HG03442 (cell line): ENCODE measurements around the gene PFKL.
"Not testable (repeated sequence)": the region's sequence is repeated elsewhere in the genome, so short reads cannot be mapped to it uniquely, and the experiment has no call there.

ENCODE experiments used
- ATAC-seq: cut with Tn5 transposase; IDR thresholded peaks from one replicate; pipeline ENCODE4 v1.9.1; 2021; ENCODE audit warnings: mild to moderate bottlenecking, moderate library complexity; ENCODE audit not compliant: unreplicated experiment

PFKL gene

DNA sequence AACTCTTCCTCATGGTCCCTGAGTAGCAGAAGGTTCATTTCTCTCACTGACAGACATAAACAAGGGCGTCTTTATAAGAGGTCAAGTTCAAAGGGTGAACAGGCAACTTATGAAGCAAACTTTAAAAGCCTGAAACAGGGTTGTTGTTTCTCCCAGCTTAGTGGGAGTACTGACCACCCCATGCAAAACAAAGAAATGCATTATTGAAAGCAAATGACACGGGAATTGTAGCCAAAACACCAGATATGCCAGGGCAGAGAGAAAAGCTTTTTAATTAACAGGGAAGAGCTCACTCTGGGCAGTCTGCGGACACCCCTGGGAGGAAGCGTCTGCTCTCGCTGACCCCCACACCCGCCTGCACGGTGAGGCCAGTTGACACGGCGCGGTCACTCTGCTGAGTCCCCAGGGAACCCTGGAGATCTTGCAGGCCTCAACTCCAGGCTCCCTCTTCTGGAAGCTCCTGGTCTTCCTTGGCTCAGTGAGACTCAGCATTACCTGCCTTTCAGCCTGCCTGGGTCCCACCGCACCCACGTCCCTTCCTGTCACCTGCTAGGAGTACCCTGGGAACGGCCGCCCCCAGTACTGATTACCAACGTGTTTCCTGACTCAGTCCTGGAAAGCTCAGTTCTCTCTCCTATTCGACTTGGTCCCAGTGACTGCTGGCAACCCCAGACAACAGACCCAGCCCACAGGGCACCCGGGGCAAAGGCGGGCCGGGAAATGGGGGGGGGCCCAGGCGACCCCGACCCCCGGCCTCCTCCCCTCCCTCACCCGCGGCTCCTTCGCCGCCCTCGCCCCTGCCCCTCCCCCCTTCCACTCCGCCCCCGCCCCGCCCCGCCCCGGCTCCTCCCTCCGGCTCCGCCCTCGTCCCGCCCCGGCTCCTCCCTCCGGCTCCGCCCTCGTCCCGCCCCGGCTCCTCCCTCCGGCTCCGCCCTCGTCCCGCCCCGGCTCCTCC lies 38.4 kb downstream of the PFKL start:
- ATAC-seq: no peak

DNA sequence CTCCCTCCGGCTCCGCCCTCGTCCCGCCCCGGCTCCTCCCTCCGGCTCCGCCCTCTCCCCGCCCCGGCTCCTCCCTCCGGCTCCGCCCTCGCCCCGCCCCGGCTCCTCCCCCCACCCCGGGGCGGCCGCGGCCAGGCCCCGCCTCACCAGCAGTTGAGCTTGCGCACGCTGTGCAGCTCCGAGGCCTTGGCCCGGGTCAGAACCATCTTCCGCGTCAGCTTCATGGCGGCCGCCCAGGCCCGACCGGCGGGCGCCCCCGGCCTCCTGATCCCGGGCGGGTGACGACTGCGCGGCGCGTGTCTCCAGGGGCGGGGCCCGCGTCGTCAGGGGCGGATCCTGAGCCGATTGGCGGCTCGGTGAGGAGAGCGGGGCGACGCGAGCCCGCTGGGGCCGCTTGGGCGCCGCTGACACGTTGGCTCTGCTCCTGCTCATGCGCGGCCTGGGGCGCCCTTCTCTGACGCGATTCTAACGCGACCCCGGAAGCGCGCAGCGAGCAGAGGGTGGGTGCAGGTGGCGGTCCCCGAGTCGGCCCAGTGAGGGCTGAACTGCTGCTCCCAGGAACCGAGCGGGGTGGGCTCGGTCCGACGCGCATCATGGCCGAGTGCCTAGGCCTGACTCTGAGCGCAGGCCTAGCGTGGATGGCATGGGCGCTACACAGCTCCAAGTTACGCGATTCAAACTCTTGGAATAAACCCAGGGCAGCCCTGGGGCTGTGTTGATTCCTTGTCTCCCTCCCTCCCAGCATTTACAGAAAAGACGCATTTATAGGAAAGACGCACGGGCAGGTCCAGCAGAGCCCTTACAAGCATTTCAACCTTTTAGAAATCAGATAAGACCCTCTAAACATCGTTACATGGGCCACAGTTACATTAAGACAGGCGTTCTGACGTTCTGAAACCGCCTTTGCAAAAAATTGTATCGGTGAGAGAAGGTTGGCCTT lies 39.4 kb downstream of the PFKL start, which contains the start of gene CFAP410:
CFAP410 (minus strand) TSS at position 420 of the 940 bp plus-strand sequence; CDS start at position 224, 196 bp downstream.
- peak; percentile 85 for ATAC-seq

DNA sequence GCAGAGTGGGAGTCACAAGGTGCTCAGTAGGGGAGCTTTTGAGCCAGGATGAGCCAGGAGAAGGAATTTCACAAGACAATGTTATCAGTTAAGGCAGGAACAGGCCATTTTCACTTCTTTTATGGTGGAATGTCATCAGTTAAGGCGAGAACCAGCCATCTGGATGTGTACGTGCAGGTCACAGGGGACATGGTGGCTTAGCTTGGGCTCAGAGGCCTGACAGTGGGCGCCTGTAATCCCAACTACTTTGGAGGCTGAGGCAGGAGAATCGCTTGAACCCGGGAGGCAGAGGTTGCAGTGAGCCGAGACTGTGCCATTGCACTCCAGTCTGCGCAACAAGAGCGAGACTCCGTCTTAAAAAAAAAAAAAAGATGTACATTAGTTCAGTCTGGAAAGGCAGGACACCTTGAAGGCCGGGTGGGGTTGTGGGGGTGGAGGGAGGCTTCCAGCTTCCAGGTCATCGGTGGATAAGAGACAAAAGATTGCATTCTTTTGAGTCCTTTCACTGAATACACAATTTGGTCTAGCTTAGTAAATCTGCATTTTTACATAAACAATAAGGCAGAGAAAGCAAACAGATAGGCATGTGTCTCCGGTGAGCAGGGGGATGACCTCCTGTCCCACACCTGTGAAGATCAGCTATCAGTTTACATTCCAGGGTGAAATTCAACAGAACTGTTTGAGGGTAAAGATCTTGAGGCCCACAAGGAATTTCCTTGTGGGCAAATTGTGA lies 42.0 kb downstream of the PFKL start:
- ATAC-seq: not testable (repeated sequence)

DNA sequence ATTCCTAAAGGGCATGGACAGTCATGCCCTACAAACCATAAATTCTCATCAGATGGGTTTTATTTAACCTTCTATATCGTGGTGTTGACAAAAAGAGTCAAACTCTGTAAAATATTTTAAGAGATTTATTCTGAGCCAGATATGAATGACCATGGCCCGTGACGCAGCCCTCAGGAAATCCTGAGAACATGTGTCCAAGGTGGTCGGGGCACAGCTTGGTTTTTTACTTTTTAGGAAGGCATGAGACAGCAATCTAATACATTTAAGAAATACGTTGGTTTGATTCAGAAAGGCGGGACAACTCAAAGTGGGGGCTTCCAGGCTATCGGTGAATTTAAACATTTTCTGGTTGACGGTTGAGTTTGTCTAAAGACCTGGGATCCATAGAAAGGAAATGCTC lies 43.1 kb downstream of the PFKL start:
- not testable (repeated sequence) for ATAC-seq

DNA sequence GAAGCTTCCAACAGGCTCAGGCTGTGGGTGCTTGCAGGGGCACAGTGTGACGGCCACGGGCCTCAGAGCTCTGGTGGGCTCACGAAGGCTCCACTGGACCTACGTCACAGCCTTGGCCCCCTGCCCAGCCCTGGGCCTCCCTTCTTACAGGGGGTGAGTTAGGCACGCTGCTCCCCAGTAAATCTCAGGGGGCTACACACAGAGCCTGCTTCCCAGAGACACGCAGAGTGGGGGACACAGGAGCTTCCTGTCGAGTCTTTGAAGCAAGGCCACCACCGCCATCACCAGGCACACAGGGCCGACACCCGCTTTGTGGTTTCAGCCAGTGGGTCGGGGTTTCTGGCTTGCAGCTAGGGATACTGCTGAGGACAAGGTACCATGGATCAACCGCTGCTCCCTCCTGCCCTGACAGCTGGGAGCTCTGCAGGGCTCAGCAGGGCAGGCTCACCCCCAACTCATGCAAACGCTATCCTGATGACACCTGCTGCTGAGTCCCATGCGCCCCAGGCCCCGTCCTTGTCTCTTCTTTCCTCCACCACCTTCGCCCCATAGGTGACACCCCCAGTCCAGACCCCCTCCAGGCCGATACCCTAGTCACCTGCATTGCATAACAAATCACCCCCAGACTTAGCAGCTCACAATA lies 44.8 kb downstream of the PFKL start:
- ATAC-seq: no peak

DNA sequence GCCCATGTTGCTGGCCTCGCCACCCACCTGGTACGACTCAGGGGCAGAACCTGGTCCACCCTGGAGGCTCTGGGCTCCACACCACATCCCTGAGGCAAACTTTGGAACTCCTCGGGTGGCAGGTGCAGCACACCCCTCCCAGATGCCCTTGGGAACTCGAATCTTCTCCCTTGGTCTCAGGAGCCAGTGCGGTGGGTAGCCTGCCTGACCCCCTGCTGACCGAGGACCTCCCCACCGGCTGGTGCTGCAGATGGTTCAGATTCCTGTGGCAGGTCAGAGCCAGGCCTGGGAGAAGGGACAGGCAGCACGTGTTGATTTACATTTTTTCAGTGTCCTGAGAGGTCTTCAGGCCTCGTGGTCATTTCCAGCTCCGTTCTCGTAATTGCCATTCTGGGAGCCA lies 45.6 kb downstream of the PFKL start:
- ATAC-seq: no peak

DNA sequence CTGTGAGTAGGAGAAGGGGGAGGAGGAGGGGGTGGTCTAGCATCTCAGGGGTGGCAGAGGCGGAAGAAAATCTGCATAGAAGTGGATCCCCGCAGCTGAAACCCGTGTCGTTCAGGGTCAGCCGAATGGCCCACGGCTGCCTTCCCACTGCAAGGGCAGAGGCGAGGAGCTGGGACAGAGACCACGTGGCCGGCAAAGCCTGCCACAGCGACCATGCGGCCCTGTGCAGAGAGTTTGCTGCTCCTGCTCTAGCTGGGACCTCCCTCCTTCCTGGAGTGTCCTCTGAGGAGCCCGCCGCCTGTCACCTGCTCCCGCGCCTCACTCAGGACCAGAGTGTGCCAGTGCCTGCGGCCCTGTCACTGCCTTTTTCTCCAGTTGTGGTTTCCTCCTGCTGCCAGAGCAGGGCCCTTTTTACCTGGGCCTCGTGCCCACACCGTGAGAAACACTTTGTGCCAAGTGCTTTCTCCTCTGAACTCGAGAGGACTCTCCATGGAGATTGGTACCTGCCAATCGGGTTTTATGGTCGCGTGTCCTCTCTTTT lies 48.1 kb downstream of the PFKL start:
- no peak for ATAC-seq

DNA sequence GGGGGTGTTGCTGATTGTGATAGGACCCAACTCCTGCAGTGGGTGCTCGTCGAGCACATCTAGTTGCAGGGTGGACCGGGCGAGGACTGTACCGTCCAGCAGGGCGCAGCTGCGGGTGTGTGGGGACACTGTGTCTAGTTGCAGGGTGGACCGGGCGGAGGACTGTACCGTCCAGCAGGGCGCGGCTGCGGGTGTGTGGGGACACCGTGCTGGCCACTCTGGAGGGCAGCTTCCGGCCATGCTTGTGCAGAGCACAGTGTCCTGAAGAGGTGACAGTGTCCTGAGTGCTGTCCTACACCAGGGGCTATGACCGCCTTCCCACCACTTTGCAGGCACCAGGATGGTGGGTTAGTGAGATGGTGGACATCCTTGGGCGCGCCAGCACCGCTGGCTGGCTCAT lies 49.0 kb downstream of the PFKL start:
- no peak for ATAC-seq

DNA sequence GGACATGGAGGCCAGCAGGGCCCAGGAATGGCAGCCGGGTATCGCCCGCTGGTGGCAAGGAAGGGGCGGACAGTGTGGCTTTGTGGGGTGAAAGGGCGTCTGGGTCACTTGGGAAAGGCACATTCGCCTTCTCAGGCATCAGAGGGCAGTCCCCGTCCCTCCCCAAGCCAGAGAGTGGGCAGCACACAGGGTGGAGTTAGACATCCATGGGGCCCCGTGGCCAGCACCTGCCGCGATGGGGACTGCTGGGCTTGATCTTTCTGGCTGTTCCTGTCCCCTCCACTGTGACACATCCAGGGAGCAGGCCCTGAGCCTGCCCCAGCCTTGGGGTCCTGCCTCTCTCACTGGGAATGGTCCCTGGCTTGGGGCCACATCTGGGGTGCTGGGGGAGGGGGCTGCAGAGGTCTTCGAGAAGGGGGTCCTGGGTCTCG lies 49.6 kb downstream of the PFKL start:
- ATAC-seq: no peak

DNA sequence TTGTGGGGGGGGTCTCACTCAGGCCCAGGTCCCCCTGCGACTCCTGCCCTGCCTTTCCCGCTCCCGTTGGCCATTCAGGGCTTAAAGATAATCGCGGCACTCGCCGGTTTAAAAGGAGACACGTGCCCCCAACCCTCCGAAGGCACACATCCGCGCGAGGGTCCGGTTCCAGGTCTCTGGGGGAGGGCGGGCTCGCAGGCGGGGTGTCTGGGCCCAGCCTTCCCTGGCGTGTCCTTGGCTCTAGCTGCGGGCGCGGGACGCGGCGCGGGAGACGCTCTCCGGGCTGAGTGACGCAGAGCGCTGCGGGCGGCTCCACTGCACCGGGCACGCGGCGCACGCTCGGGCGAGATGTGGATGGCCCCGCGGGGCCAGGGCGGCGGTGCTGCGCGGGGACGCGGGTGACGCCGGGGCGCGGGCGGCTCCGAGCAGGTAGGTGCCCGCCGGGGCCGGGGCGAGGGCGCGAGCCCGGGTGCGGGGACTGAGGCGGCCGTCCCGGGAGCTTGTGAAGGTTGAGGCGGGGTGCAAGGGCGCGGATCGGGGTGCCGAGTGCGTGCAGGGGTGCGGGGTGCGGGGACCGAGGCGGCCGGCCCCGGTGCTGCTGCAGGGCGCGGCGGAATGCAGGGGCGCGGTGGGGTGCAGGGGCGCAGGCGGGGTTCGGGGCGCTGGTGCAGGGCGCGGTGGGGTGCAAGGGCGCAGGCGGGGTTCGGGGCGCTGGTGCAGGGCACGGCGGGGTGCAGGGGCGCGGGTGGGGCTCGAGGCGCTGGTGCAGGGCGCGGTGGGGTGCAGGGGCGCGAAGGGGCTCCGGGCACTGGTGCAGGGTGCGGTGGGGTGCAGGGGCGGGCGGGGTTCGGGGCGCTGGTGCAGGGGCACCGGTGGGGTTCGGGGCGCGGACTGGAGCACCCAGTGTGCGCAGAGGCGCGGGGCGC lies 50.3 kb downstream of the PFKL start:
- ATAC-seq: no peak

DNA sequence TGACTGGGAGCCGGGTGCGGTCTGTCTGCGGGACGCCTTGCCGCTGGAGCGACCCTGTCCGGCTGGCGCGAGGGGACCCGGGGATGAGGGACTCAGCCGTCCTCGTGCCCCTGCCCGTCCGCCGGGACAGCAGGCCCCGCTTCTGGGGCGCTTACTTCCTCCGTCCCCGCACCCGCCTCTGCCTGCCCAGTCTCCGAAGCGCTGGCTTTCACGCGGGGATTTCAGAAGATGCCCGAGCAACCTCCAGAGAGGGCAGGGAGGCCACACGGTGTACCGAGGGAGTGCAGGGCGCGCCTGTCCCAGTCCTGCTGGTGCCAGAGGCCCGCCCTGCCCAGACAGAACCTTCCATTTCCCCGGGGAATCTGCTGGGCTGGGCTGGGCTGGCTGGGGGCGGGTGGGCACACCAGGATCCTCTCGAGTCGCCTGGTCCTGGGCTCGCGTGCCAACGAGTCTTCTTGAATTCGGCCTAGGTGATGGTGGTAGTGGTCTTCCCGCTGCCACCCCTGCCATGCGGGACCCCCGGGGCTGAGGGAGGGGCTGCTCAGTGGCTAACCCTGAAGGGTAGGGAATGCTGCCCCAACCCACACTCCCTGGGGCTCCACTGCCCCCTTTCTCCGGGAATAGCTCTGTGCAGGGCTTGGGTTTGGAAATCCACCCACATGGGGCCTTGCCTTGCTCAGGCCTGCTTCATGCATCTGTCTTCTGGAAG lies 51.1 kb downstream of the PFKL start:
- no peak for ATAC-seq

DNA sequence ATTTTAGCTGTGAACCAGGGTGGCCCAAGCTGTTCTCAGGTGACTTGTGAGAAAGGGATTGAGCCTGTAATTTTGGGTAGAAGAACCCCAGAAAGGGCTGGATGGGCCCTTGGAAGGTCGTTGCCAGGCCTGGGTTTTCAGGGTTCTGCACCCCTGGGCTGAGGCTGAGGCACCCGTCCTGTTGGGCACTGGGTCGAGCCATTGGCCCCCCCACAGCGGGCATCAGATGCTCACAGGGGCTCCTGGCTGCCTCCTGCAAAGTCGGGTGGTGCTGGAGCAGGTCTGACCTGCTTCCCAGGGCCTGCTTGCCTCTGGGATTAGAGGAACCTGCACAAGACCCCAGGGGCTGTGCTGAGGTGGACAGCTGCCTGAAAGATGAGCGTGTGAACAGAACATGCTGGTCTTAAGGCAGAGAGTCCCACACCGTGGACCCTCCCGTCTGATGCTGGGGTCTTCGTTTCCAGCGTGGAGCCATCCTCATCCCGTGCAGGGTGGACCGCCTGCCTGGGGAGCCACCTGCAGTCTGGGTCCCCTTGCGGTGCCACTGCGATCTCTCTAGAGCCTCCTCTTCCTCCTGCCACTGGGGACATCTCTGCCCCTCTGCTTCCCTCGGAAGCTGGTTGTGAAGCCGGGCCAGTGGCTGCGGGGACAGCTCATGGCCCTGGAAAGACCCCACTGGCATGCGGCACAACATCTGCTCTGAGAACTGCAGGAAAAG lies 51.8 kb downstream of the PFKL start:
- ATAC-seq: no peak

DNA sequence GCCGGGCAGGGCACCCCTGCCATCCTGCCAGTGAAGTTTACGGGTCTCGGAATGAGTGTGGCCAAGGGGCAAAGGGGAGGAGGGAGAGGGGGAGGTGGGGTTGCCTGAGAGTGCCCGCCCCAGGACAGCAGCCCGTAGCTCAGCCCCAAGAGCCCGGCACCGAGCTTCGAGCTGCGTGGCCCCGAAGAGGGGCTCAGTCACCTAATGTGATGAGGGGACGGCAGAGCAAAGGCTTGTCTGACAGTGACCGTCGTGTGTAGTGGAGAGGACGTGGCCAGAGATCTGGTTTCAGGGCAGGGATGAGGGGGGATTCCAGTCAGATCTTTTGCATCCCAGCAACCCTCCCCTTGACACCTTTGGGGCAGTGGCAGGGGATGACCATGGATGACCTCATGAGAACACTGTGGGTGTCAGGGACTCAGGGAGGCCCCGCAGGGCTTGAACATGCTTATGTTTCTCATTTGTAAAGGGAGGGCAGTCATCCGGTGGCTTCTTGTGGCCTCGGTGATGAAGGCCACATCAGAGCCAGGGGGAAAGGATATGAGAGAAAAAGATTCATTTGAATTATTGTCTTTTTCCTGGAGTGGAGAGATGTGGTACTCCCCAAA lies 52.5 kb downstream of the PFKL start:
- ATAC-seq: no peak

DNA sequence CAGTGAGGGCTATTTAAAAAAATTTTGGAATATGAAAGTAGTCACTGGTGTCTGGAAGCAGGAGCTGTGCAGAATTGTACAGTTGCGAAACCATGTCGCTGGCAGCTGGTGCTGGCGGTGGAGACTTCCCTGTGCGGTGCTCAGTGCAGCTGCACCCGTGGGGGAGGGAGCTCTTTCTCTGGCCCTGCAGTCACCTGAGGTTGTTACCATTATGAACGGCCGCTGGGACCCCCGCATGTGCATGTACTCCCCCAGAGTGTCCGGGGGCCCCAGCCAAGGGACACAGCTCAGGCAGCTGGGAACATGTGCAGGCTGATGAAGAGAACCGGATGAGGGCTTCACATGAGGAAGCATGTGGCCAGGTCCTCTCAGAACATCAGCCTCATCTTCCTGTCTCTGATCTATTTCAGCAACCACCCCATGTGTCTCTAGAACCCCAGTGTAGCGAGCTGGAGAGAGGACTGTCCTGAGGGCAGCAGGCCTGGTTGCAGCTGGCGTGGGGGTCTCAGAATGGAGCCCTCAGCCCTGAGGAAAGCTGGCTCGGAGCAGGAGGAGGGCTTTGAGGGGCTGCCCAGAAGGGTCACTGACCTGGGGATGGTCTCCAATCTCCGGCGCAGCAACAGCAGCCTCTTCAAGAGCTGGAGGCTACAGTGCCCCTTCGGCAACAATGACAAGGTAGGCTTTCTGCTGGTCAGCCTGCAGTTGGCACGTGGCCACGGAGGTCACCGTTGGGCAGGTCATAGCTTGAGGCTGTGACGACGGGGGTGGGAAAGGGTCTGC lies 53.5 kb downstream of the PFKL start, which contains the start of gene TRPM2:
TRPM2 (plus strand) TSS at position 431 of the 780 bp plus-strand sequence; CDS start at position 511, 80 bp downstream.
- ATAC-seq: no peak

DNA sequence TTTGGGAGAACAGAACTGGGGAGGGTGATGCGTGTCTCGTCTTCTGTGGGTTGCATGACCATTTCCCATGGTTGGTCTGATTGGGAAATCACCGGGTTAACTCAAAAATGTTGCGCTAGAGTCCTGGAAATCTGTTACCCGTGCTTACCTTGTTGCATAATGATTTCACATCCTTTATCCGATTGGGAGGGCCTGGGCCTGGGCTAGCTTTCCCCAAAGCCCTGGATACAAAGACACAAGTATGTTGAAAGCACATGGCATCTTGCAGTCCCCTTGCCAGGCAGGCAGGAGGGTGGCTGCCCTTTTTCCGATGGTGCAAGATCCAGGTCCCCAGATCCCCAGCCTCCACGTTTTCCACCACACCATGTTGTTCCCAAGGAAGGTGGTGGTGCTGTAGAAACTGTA lies 54.1 kb downstream of the PFKL start:
- ATAC-seq: no peak
